ENCODE results near the gene RFTN2. TPM values are rescaled to one million over a fixed set of nuclear protein-coding genes. Genes with fewer than 3 reads are reported as not detected.

The RFTN2 gene
- total and polyA plus RNA-seq, 7 donors, result 0.92 to 10.0 (median 5.4) TPM

- 94% methylated on average over 5 of the region's 5 CpGs for WGBS, 2 donors
- no peak overlapping the region for H3K4me3 ChIP-seq
- no peaks in the 10 kb centered on the region for H3K9me3 ChIP-seq
- TF ChIP-seq CTCF (IDR thresholded peaks at IDR 0.05) (no peak), POLR2A (IDR thresholded peaks at IDR 0.05) (no peak), POLR2AphosphoS5 (IDR thresholded peaks at IDR 0.05) (no peak), EP300 (IDR thresholded peaks at IDR 0.05) (no peak)
- DNase-seq, result no peak
- no peaks in the 10 kb centered on the region for H3K27me3 ChIP-seq
- peaks cover 0 to 64% (median 17%) of the 10 kb centered on the region in 4 donors for H3K36me3 ChIP-seq
- intact Hi-C loops (cut with DNase I), result no loop called here
- no peak overlapping the region for H3K27ac ChIP-seq
- H3K4me1 ChIP-seq, result no peaks in the 10 kb centered on the region
Observed at GRCh38 chr2:197548582-197548981, 126.8 kb downstream of the RFTN2 start.

- Histone ChIP-seq H3K4me1 (no peaks in the 10 kb centered on the region), H3K27ac (no peak overlapping the region), H3K36me3 (peaks cover 0 to 64% (median 18%) of the 10 kb centered on the region in 4 donors), H3K4me3 (no peak overlapping the region), H3K27me3 (no peaks in the 10 kb centered on the region), H3K9me3 (no peaks in the 10 kb centered on the region)
- no peak for DNase-seq
- TF ChIP-seq POLR2A (IDR thresholded peaks at IDR 0.05) (no peak), POLR2AphosphoS5 (IDR thresholded peaks at IDR 0.05) (no peak), CTCF (IDR thresholded peaks at IDR 0.05) (no peak), EP300 (IDR thresholded peaks at IDR 0.05) (no peak)
- intact Hi-C loops (cut with DNase I), result no loop called here
- WGBS, 2 donors, result 91 to 92% methylated on average over 5 of the region's 5 CpGs
Observed at GRCh38 chr2:197547163-197547900, 128.1 kb downstream of the RFTN2 start.

GRCh38 chr2:197543206-197543605 is 132.2 kb downstream of the RFTN2 start:
- intact Hi-C loops (cut with DNase I), result no loop called here
- H3K4me1 ChIP-seq, result peaks cover 0 to 6% (median 0%) of the 10 kb centered on the region in 4 donors
- H3K9me3 ChIP-seq, result no peaks in the 10 kb centered on the region
- peaks cover 0 to 51% (median 14%) of the 10 kb centered on the region in 4 donors for H3K36me3 ChIP-seq
- no peaks in the 10 kb centered on the region for H3K27me3 ChIP-seq
- no peak overlapping the region for H3K27ac ChIP-seq
- no peak overlapping the region for H3K4me3 ChIP-seq
- 92 to 96% methylated on average over 3 of the region's 3 CpGs for WGBS, 2 donors
- DNase-seq, result no peak
- TF ChIP-seq CTCF (IDR thresholded peaks at IDR 0.05) (no peak), POLR2AphosphoS5 (IDR thresholded peaks at IDR 0.05) (no peak), POLR2A (IDR thresholded peaks at IDR 0.05) (no peak), EP300 (IDR thresholded peaks at IDR 0.05) (no peak)

- no peak overlapping the region for H3K27ac ChIP-seq
- no peak overlapping the region for H3K4me3 ChIP-seq
- H3K4me1 ChIP-seq, result peaks cover 0 to 6% (median 0%) of the 10 kb centered on the region in 4 donors
- intact Hi-C loops (cut with DNase I), result no loop called here
- 84 to 89% methylated on average over 1 of the region's 1 CpG for WGBS, 2 donors
- TF ChIP-seq CTCF (IDR thresholded peaks at IDR 0.05), result no peak
- no peaks in the 10 kb centered on the region for H3K27me3 ChIP-seq
- no peaks in the 10 kb centered on the region for H3K9me3 ChIP-seq
- DNase-seq, result no peak
- H3K36me3 ChIP-seq, result peaks cover 8 to 67% (median 13%) of the 10 kb centered on the region in 4 donors
Observed at GRCh38 chr2:197539734-197540133, 135.7 kb downstream of the RFTN2 start.

GRCh38 chr2:197538412-197538811 is 137.0 kb downstream of the RFTN2 start:
- WGBS, 2 donors, result 59 to 74% methylated on average over 2 of the region's 2 CpGs
- DNase-seq, result no peak
- H3K4me3 ChIP-seq, result no peak overlapping the region
- intact Hi-C loops (cut with DNase I), result no loop called here
- H3K36me3 ChIP-seq, result peaks cover 8 to 57% (median 9%) of the 10 kb centered on the region in 4 donors
- H3K9me3 ChIP-seq, result no peaks in the 10 kb centered on the region
- no peaks in the 10 kb centered on the region for H3K27me3 ChIP-seq
- TF ChIP-seq CTCF (IDR thresholded peaks at IDR 0.05) (no peak), EP300 (IDR thresholded peaks at IDR 0.05) (no peak), POLR2A (IDR thresholded peaks at IDR 0.05) (no peak), POLR2AphosphoS5 (IDR thresholded peaks at IDR 0.05) (no peak)
- H3K27ac ChIP-seq, result no peak overlapping the region
- peaks cover 0 to 6% (median 0%) of the 10 kb centered on the region in 4 donors for H3K4me1 ChIP-seq

Data from sigmoid colon (tissue), 7 donors.